Fibroblast of mammary gland (primary cell): ENCODE measurements around the gene CA7.

Experiments
- DNase-seq: peaks from one replicate; pipeline ENCODE4 v3.0.0-alpha.2; 2010; ENCODE audit warnings: low read depth
- H3K4me3 ChIP-seq: 2 replicates; pipeline ENCODE4 v1.5.1; 2011; ENCODE audit warnings: low read depth, mild to moderate bottlenecking, low read length, moderate library complexity; ENCODE audit not compliant: control insufficient read depth
- CTCF ChIP-seq: conservative IDR thresholded peaks from 2 replicates; pipeline ENCODE4 v1.5.1; 2011; ENCODE audit warnings: low read depth, low read length, inconsistent platforms; ENCODE audit not compliant: control insufficient read depth, insufficient read depth

The CA7 gene

DNA sequence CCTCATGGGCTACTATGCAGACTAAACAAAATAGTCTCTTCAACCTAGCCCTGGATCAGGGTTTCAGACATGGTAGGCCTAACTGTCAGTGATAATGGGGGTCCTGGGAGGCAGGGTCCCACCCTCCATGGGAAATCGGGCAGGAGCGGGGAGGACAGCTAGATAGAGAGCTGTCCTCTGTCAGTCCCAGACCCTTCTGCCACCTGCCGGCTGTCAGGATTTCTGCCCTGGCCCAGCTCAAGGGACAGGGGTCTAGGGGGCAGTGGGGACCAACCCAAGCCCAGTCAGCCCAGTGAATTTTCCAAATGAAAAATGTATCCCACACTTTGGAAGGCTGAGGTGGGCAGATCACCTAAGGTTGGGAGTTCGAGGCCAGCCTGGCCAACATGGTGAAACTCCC, 5.3 kb downstream of the CA7 start:
- no peak for TF ChIP-seq CTCF
- no peak for DNase-seq
- H3K4me3 ChIP-seq = no peak overlapping the region

GRCh38 chr16:66850115-66850815, 6.1 kb downstream of the CA7 start:
- no peak for TF ChIP-seq CTCF

GRCh38 chr16:66851166-66851964, 7.2 kb downstream of the CA7 start:
- TF ChIP-seq CTCF = no peak
- DNase-seq = no peak
- H3K4me3 ChIP-seq = no peak overlapping the region

More at GRCh38 chr16:66850115-66850815, 6.1 kb downstream of the CA7 start:
- no peak overlapping the region for H3K4me3 ChIP-seq
- no peak for DNase-seq

DNA sequence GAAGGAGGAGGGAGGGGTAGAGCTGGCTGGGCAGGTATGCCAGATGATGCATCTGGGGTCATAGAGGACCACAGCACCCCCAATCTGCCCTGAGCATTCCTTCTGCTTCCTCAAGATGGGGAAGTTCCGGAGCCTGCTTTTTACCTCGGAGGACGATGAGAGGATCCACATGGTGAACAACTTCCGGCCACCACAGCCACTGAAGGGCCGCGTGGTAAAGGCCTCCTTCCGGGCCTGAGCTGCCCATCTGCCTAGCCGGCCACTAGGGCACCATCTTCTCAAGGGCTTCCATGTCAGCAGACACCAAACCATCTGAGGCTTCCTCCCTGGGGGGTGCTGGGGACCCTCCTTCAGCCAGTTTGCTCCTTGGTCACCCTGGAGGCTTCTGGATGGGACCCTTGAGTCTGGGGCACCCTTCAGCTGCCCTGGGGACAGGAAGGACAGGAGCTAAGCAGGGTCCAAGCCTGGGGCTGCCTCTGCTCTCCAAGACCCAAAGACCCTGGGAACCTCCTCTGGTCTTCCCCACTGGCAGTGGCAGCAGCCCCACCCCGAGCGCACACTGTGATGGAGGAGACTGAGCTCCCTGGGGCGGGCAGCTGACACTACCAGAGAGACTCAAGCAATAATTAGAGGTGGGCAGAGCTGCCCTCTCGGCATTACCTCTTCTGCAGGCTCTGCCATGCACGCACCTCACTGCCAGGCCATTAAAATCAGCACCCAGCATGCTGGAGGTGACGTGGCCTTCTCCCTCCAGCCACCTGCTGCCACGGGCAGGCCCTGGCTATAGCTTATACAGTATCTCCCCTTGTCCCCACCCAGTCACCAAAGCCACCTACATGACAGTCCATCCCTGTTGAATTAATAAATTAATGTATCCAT, 9.3 kb downstream of the CA7 start:
- TF ChIP-seq CTCF = no peak
- H3K4me3 ChIP-seq = no peak overlapping the region
- DNase-seq = no peak

DNA sequence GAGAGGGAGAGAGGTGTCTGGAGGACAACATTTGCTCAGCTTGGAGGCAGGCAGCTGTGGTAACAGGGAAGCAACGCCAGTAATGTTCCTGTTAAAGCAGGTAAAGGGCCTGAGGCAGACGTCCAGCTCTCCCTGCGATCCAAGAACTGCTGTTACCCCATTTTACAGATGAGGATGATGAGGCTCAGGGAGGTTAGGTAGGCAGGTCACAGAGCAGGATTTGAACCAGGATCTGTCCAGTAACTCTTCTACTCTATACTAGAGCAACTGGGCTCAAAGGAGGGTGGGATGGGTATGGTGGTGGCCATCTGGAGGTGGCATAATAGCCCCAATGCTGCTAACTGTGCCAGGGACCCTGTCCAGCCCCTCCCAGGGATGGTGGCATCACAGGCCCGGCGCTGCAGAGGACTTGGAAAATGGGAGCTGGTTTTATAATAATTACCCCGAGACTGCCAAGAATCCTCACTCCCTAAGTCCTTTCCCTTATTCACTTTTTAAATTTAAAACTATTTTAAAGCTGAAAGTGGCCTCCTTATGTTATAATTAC, 12.0 kb downstream of the CA7 start:
- no peak overlapping the region for H3K4me3 ChIP-seq
- DNase-seq = no peak

More for the DNA sequence above, 12.0 kb downstream of the CA7 start:
- no peak for TF ChIP-seq CTCF
